Measurements from ENCODE around the gene MRPS17. TPM values are rescaled to one million over a fixed set of nuclear protein-coding genes. Genes with fewer than 3 reads are reported as not detected.

The MRPS17 gene
- polyA plus RNA-seq, 3 donors from 2014 or later, result 13.8 to 20.2 (median 16.4) TPM

- Mint-ChIP-seq H3K27me3 (ENCODE audit: low read depth in 3 of 3) (peaks cover 2 to 8% (median 3%) of the 10 kb centered on the region in 3 donors), H3K36me3 (no peaks in the 10 kb centered on the region), H3K4me3 (peak overlapping the region; percentile 70 to 83 (median 76)), H3K9me3 (no peaks in the 10 kb centered on the region), H3K4me1 (peaks cover 27 to 35% of the 10 kb centered on the region in 2 donors), H3K27ac (peak overlapping the region; percentile 39 to 86 (median 78))
- DNase-seq, result no peak
Observed at GRCh38 chr7:55963584-55964168, 12.0 kb downstream of the MRPS17 start.

GRCh38 chr7:55964261-55965099, 12.8 kb downstream of the MRPS17 start, which contains the start of gene NIPSNAP2:
Gene NIPSNAP2, plus strand, starts transcription at chr7:55964585. Its CDS starts 25 bp downstream, at chr7:55964610.
- peak within 1 kb of the TSS; percentile 76 to 87 (median 85) for H3K4me3 Mint-ChIP-seq
- peak within 1 kb of the TSS; percentile 79 to 92 (median 88) for H3K27ac Mint-ChIP-seq
- peaks cover 2 to 8% (median 3%) of the 10 kb centered on the region in 3 donors for H3K27me3 Mint-ChIP-seq (ENCODE audit: low read depth in 3 of 3)
- peaks cover 0 to 5% (median 0%) of the 10 kb centered on the region in 3 donors for H3K36me3 Mint-ChIP-seq
- no peaks in the 10 kb centered on the region for H3K9me3 Mint-ChIP-seq
- H3K4me1 Mint-ChIP-seq, result peaks cover 32 to 43% of the 10 kb centered on the region in 2 donors
- peak; percentile 67 to 72 (median 70) for DNase-seq

- DNase-seq, result no peak
- H3K27ac Mint-ChIP-seq, result peak overlapping the region; percentile 79 to 92 (median 88)
- peaks cover 0 to 6% (median 0%) of the 10 kb centered on the region in 3 donors for H3K36me3 Mint-ChIP-seq
- peaks cover 2 to 8% (median 3%) of the 10 kb centered on the region in 3 donors for H3K27me3 Mint-ChIP-seq (ENCODE audit: low read depth in 3 of 3)
- peak overlapping the region; percentile 76 to 87 (median 85) for H3K4me3 Mint-ChIP-seq
- no peaks in the 10 kb centered on the region for H3K9me3 Mint-ChIP-seq
- peaks cover 36 to 49% of the 10 kb centered on the region in 2 donors for H3K4me1 Mint-ChIP-seq
Observed at GRCh38 chr7:55965100-55965470, 13.4 kb downstream of the MRPS17 start.

GRCh38 chr7:55965805-55966421, 14.2 kb downstream of the MRPS17 start:
- Mint-ChIP-seq H3K4me3 (peak overlapping the region in 4 of 5 donors; percentile 51 to 87 (median 82)), H3K27me3 (ENCODE audit: low read depth in 3 of 3) (peaks cover 2 to 8% (median 6%) of the 10 kb centered on the region in 3 donors), H3K36me3 (peaks cover 0 to 6% (median 3%) of the 10 kb centered on the region in 3 donors), H3K9me3 (no peaks in the 10 kb centered on the region), H3K4me1 (peaks cover 42 to 57% of the 10 kb centered on the region in 2 donors), H3K27ac (peak overlapping the region in 5 of 6 donors; percentile 35 to 92 (median 68))
- no peak for DNase-seq

GRCh38 chr7:55966851-55967250, 15.2 kb downstream of the MRPS17 start:
- Mint-ChIP-seq H3K9me3 (no peaks in the 10 kb centered on the region), H3K27ac (peak overlapping the region in 2 of 6 donors; percentile 35 to 55), H3K36me3 (peaks cover 0 to 9% (median 3%) of the 10 kb centered on the region in 3 donors), H3K4me3 (peak overlapping the region in 1 of 5 donors; percentile 19), H3K27me3 (ENCODE audit: low read depth in 3 of 3) (peaks cover 2 to 8% (median 6%) of the 10 kb centered on the region in 3 donors), H3K4me1 (peaks cover 46 to 66% of the 10 kb centered on the region in 2 donors)
- no peak for DNase-seq

GRCh38 chr7:55969391-55969790, 17.7 kb downstream of the MRPS17 start:
- H3K4me3 Mint-ChIP-seq, result no peak overlapping the region
- H3K4me1 Mint-ChIP-seq, result peaks cover 34 to 57% of the 10 kb centered on the region in 2 donors
- no peak overlapping the region for H3K27ac Mint-ChIP-seq
- peaks cover 0 to 6% (median 3%) of the 10 kb centered on the region in 3 donors for H3K27me3 Mint-ChIP-seq (ENCODE audit: low read depth in 3 of 3)
- no peaks in the 10 kb centered on the region for H3K9me3 Mint-ChIP-seq
- peaks cover 0 to 9% (median 3%) of the 10 kb centered on the region in 3 donors for H3K36me3 Mint-ChIP-seq
- DNase-seq, result no peak

GRCh38 chr7:55970561-55970960, 18.9 kb downstream of the MRPS17 start:
- peak overlapping the region in 2 of 6 donors; percentile 15 to 32 for H3K27ac Mint-ChIP-seq

GRCh38 chr7:55970978-55971377, 19.3 kb downstream of the MRPS17 start:
- Mint-ChIP-seq H3K4me1 (peaks cover 25 to 57% of the 10 kb centered on the region in 2 donors), H3K9me3 (no peaks in the 10 kb centered on the region), H3K27ac (peak overlapping the region in 2 of 6 donors; percentile 15 to 75), H3K4me3 (no peak overlapping the region), H3K27me3 (ENCODE audit: low read depth in 3 of 3) (peaks cover 0 to 4% (median 0%) of the 10 kb centered on the region in 3 donors), H3K36me3 (peaks cover 0 to 9% (median 3%) of the 10 kb centered on the region in 3 donors)
- DNase-seq, result no peak

More at GRCh38 chr7:55970561-55970960, 18.9 kb downstream of the MRPS17 start:
- peaks cover 0 to 6% (median 0%) of the 10 kb centered on the region in 3 donors for H3K27me3 Mint-ChIP-seq (ENCODE audit: low read depth in 3 of 3)
- H3K4me1 Mint-ChIP-seq, result peaks cover 29 to 62% of the 10 kb centered on the region in 2 donors
- H3K36me3 Mint-ChIP-seq, result peaks cover 0 to 9% (median 3%) of the 10 kb centered on the region in 3 donors
- no peaks in the 10 kb centered on the region for H3K9me3 Mint-ChIP-seq
- H3K4me3 Mint-ChIP-seq, result no peak overlapping the region
- no peak for DNase-seq

GRCh38 chr7:55973747-55974250, 22.1 kb downstream of the MRPS17 start:
- Mint-ChIP-seq H3K4me1 (peaks cover 21 to 51% of the 10 kb centered on the region in 2 donors), H3K27ac (no peak overlapping the region), H3K27me3 (ENCODE audit: low read depth in 3 of 3) (peaks cover 0 to 3% (median 0%) of the 10 kb centered on the region in 3 donors), H3K4me3 (no peak overlapping the region), H3K9me3 (no peaks in the 10 kb centered on the region), H3K36me3 (peaks cover 3 to 14% (median 3%) of the 10 kb centered on the region in 3 donors)
- no peak for DNase-seq

- DNase-seq, result no peak
- Mint-ChIP-seq H3K27me3 (ENCODE audit: low read depth in 3 of 3) (peaks cover 0 to 2% (median 0%) of the 10 kb centered on the region in 3 donors), H3K9me3 (no peaks in the 10 kb centered on the region), H3K36me3 (peaks cover 14 to 26% (median 24%) of the 10 kb centered on the region in 3 donors), H3K27ac (no peak overlapping the region), H3K4me3 (no peak overlapping the region), H3K4me1 (peaks cover 4 to 27% of the 10 kb centered on the region in 2 donors)
Observed at GRCh38 chr7:55975988-55976633, 24.4 kb downstream of the MRPS17 start.

- DNase-seq, result no peak
- peaks cover 16 to 28% (median 28%) of the 10 kb centered on the region in 3 donors for H3K36me3 Mint-ChIP-seq
- H3K4me3 Mint-ChIP-seq, result no peak overlapping the region
- no peaks in the 10 kb centered on the region for H3K9me3 Mint-ChIP-seq
- peaks cover 0 to 2% (median 0%) of the 10 kb centered on the region in 3 donors for H3K27me3 Mint-ChIP-seq (ENCODE audit: low read depth in 3 of 3)
- H3K27ac Mint-ChIP-seq, result peak overlapping the region in 1 of 6 donors; percentile 52
- H3K4me1 Mint-ChIP-seq, result peaks cover 2 to 21% of the 10 kb centered on the region in 2 donors
Observed at GRCh38 chr7:55977831-55978230, 26.2 kb downstream of the MRPS17 start.

GRCh38 chr7:55980266-55980665, 28.6 kb downstream of the MRPS17 start:
- H3K36me3 Mint-ChIP-seq, result peaks cover 21 to 34% (median 32%) of the 10 kb centered on the region in 3 donors
- no peak overlapping the region for H3K4me3 Mint-ChIP-seq
- H3K27me3 Mint-ChIP-seq (ENCODE audit: low read depth in 3 of 3), result peaks cover 0 to 2% (median 0%) of the 10 kb centered on the region in 3 donors
- H3K27ac Mint-ChIP-seq, result no peak overlapping the region
- DNase-seq, result no peak
- H3K4me1 Mint-ChIP-seq, result peaks cover 2 to 9% of the 10 kb centered on the region in 2 donors
- H3K9me3 Mint-ChIP-seq, result no peaks in the 10 kb centered on the region

- Mint-ChIP-seq H3K4me1 (no peaks in the 10 kb centered on the region), H3K27ac (no peak overlapping the region), H3K4me3 (no peak overlapping the region), H3K9me3 (no peaks in the 10 kb centered on the region), H3K36me3 (peaks cover 21 to 34% (median 31%) of the 10 kb centered on the region in 3 donors), H3K27me3 (ENCODE audit: low read depth in 3 of 3) (peaks cover 0 to 3% (median 3%) of the 10 kb centered on the region in 3 donors)
- no peak for DNase-seq
Observed at GRCh38 chr7:55983537-55983936, 31.9 kb downstream of the MRPS17 start.

Data from immature natural killer cell (primary cell).